CD14-positive monocyte (primary cell): ENCODE results near the gene ABCC9. TPM values are rescaled to one million over a fixed set of nuclear protein-coding genes. Genes with fewer than 3 reads are reported as not detected.

ENCODE experiments used
- DNase-seq, 3 donors: peaks; one replicate each; pipeline ENCODE4 v3.0.0-alpha.2; 2011 to 2022
- H2AFZ ChIP-seq: 2 replicates; pipeline ENCODE4 v1.6.0; 2012; ENCODE audit warnings: mild to moderate bottlenecking, low read depth, low read length, inconsistent platforms; ENCODE audit not compliant: insufficient read depth, poor library complexity, severe bottlenecking
- H3K27ac ChIP-seq, 2 donors: 1 replicate in 1 of 2; 2 replicates in 1 of 2; pipeline ENCODE4 v1.5.1; 2012 to 2013; ENCODE audit warnings: low read length in 2 of 2, control low read depth in 1 of 2, inconsistent platforms in 1 of 2, low read depth in 1 of 2, mild to moderate bottlenecking in 1 of 2
- H3K27me3 ChIP-seq, 2 donors: one replicate each; pipeline versions ENCODE4 v1.6.0 to v1.6.1; 2011 to 2013; ENCODE audit warnings: low read length in 2 of 2; ENCODE audit not compliant: control insufficient read depth in 2 of 2, insufficient read depth in 2 of 2
- H3K36me3 ChIP-seq, 2 donors: replicated peaks in 1 of 2; 1 replicate in 1 of 2; 2 replicates in 1 of 2; pipeline versions ENCODE4 v1.5.1 to v1.6.1; 2012 to 2013; ENCODE audit warnings: low read length in 2 of 2, control low read depth in 1 of 2, inconsistent platforms in 1 of 2, mild to moderate bottlenecking in 1 of 2; ENCODE audit not compliant: insufficient read depth in 2 of 2, control insufficient read depth in 1 of 2
- H3K4me1 ChIP-seq, 2 donors: 1 replicate in 1 of 2; 2 replicates in 1 of 2; pipeline versions ENCODE4 v1.5.1 to v1.6.1; 2012 to 2013; ENCODE audit warnings: low read length in 2 of 2, control low read depth in 1 of 2, inconsistent platforms in 1 of 2, mild to moderate bottlenecking in 1 of 2, moderate library complexity in 1 of 2; ENCODE audit not compliant: insufficient read depth in 2 of 2, control insufficient read depth in 1 of 2
- H3K4me2 ChIP-seq: replicated peaks from 2 replicates; pipeline ENCODE3; 2012; ENCODE audit warnings: low read length, moderate library complexity, mild to moderate bottlenecking; ENCODE audit not compliant: poor library complexity, severe bottlenecking; ENCODE audit errors: extremely low read depth
- H3K4me3 ChIP-seq, 3 experiments: fragments of 200-600 bp in 1 of 3; sonication (generic) in 1 of 3; replicated peaks in 1 of 3; 1 replicate in 2 of 3; 2 replicates in 1 of 3; pipeline ENCODE4 v1.5.1; 2011 to 2013; ENCODE audit warnings: low read length in 3 of 3, mild to moderate bottlenecking in 3 of 3, control low read depth in 2 of 3, low read depth in 2 of 3, inconsistent platforms in 1 of 3, moderate library complexity in 1 of 3
- H3K79me2 ChIP-seq: 2 replicates; pipeline ENCODE4 v1.6.0; 2012; ENCODE audit warnings: mild to moderate bottlenecking, control low read depth, inconsistent platforms, low read length, moderate library complexity; ENCODE audit not compliant: insufficient read depth
- H3K9ac ChIP-seq: 2 replicates; pipeline ENCODE4 v1.6.0; 2017; ENCODE audit warnings: low read length, mild to moderate bottlenecking; ENCODE audit not compliant: insufficient read depth, poor library complexity, severe bottlenecking
- H3K9me3 ChIP-seq, 2 donors: replicated peaks in 1 of 2; 1 replicate in 1 of 2; 2 replicates in 1 of 2; pipeline versions ENCODE4 v1.5.1 to v1.6.1; 2012 to 2013; ENCODE audit warnings: low read length in 2 of 2, control low read depth in 1 of 2; ENCODE audit not compliant: control insufficient read depth in 1 of 2, insufficient read depth in 1 of 2
- H4K20me1 ChIP-seq: 2 replicates; pipeline ENCODE4 v1.6.0; 2012; ENCODE audit warnings: mild to moderate bottlenecking, low read length, control low read depth, moderate library complexity; ENCODE audit not compliant: insufficient read depth
- H3K27ac Mint-ChIP-seq, 7 donors: one replicate each; pipeline ENCODE4 v1.8.0; 2020; ENCODE audit warnings: mild to moderate bottlenecking in 7 of 7, mixed read lengths in 7 of 7, moderate library complexity in 6 of 7, inconsistent platforms in 2 of 7
- H3K27me3 Mint-ChIP-seq, 3 donors: one replicate each; pipeline ENCODE4 v1.8.0; 2021 to 2022; ENCODE audit warnings: low read depth in 3 of 3, mild to moderate bottlenecking in 3 of 3, mixed read lengths in 3 of 3, moderate library complexity in 3 of 3, inconsistent platforms in 1 of 3
- H3K36me3 Mint-ChIP-seq, 2 donors: one replicate each; pipeline ENCODE4 v1.8.0; 2020; ENCODE audit warnings: mixed read lengths in 2 of 2, inconsistent platforms in 1 of 2, mild to moderate bottlenecking in 1 of 2
- H3K4me1 Mint-ChIP-seq: one replicate; pipeline ENCODE4 v1.8.0; 2020; ENCODE audit warnings: mild to moderate bottlenecking, mixed read lengths
- H3K4me3 Mint-ChIP-seq, 2 donors: one replicate each; pipeline ENCODE4 v1.8.0; 2020; ENCODE audit warnings: mild to moderate bottlenecking in 2 of 2, mixed read lengths in 2 of 2, moderate library complexity in 1 of 2
- H3K9me3 Mint-ChIP-seq, 7 donors: one replicate each; pipeline ENCODE4 v1.8.0; 2020 to 2022; ENCODE audit warnings: mixed read lengths in 7 of 7, mild to moderate bottlenecking in 6 of 7, moderate library complexity in 6 of 7, inconsistent platforms in 2 of 7
- WGBS: methylation state at CpG from one replicate; pipeline ENCODE4 v1.1.5; 2013; ENCODE audit warnings: missing lambda C conversion rate; ENCODE audit not compliant: insufficient coverage; 5-methylcytosine and 5-hydroxymethylcytosine counted together
- intact Hi-C, 2 donors: fragments of 100-400 bp; cut with micrococcal nuclease; formaldehyde crosslinking; loops; one replicate each; pipeline versions ENCODE4 v1.15.0 to v1.15.1; 2023
- polyA plus RNA-seq, 3 donors: library from polyadenylated mRNA; depleted of rRNA in 1 of 3; unstranded in 2 of 3; stranded (reverse) in 1 of 3; fragments of 300-500 nt in 2 of 3; fragments of >200 nt in 1 of 3; fragmentation: Illumina TruSeq in 2 of 3; gene quantifications; 1 replicate in 2 of 3; 2 replicates in 1 of 3; pipeline ENCODE4 v1.2.3, GENCODE V29; 2012 to 2021
- TF ChIP-seq, protein P1 (sequence below): fragments of 200-600 bp; IDR thresholded peaks from one replicate; pipeline ENCODE4 v1.8.0; 2022; ENCODE audit warnings: antibody characterized with exemption, mild to moderate bottlenecking

ABCC9 gene
- polyA plus RNA-seq, 3 donors = not detected

DNA sequence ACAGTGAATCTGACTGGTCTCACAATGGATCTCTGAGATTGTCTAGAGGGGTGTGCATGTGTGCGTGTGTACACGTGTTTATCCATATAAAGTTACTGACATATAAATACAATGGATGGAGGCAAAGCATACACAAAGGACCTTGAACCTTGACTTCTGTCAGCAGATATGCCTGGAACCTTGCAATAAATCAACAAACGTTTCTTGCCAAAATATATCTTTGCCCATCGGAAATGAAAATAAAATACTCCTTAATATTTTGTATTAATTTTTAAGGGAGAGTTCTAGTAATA, 114.7 kb downstream of the ABCC9 start:
- TF ChIP-seq, protein P1, sequence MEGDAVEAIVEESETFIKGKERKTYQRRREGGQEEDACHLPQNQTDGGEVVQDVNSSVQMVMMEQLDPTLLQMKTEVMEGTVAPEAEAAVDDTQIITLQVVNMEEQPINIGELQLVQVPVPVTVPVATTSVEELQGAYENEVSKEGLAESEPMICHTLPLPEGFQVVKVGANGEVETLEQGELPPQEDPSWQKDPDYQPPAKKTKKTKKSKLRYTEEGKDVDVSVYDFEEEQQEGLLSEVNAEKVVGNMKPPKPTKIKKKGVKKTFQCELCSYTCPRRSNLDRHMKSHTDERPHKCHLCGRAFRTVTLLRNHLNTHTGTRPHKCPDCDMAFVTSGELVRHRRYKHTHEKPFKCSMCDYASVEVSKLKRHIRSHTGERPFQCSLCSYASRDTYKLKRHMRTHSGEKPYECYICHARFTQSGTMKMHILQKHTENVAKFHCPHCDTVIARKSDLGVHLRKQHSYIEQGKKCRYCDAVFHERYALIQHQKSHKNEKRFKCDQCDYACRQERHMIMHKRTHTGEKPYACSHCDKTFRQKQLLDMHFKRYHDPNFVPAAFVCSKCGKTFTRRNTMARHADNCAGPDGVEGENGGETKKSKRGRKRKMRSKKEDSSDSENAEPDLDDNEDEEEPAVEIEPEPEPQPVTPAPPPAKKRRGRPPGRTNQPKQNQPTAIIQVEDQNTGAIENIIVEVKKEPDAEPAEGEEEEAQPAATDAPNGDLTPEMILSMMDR = no peak

DNA sequence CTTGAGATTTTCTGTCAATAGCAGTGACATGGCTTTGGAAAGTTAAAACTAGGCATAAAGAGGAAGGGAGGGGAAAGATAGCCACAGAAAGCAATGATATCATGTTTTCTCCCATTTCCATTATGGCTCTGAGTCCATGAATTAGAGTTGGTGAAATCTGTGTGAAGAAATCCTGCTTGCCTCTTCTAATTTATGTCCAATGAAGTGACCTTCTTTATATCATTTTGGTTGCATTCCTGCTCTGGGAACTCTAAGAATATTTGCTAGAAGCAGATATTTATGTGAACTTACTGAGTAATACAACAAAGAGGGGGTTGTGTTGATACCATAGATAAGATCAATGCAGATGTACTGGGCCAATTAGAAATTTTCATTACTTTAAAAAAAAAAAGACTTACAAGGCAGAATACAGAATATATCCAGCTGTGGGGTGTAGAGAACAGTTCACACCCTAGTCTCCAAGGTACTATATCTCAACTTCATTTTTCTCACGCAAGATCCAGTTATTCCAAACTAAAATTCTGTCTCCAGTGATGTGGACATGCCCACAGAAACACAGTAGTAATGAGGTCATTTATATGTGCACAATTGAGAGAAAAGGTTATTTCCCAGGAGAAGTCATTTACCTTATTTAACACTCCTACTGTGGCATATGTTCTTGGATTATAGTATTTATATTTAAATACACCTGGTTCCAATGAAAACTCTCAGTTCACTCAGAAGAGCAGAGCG, 115.2 kb downstream of the ABCC9 start:
- Histone ChIP-seq H3K36me3 (no peaks in the 10 kb centered on the region), H4K20me1 (no peaks in the 10 kb centered on the region), H3K4me2 (no peak overlapping the region), H3K27ac (no peak overlapping the region), H3K4me1 (no peaks in the 10 kb centered on the region), H3K9me3 (no peaks in the 10 kb centered on the region), H3K79me2 (no peaks in the 10 kb centered on the region), H2AFZ (no peak overlapping the region), H3K27me3 (no peaks in the 10 kb centered on the region), H3K4me3 (no peak overlapping the region), H3K9ac (no peak overlapping the region)
- TF ChIP-seq, protein P1 = no peak
- intact Hi-C loops = no loop called here
- no peaks in the 10 kb centered on the region for H3K4me1 Mint-ChIP-seq
- H3K27me3 Mint-ChIP-seq = peaks cover 0 to 1% (median 0%) of the 10 kb centered on the region in 3 donors
- no peak overlapping the region for H3K4me3 Mint-ChIP-seq
- peaks cover 0 to 11% (median 5%) of the 10 kb centered on the region in 7 donors for H3K9me3 Mint-ChIP-seq
- no CpG with 5 or more reads among the region's 2 CpGs for WGBS
- H3K27ac Mint-ChIP-seq = no peak overlapping the region
- DNase-seq = no peak
- no peaks in the 10 kb centered on the region for H3K36me3 Mint-ChIP-seq

More for the DNA sequence above, 114.7 kb downstream of the ABCC9 start:
- no peaks in the 10 kb centered on the region for H3K27me3 ChIP-seq
- intact Hi-C loops = no loop called here
- H3K27ac ChIP-seq = no peak overlapping the region
- H3K27me3 Mint-ChIP-seq = peaks cover 0 to 1% (median 0%) of the 10 kb centered on the region in 3 donors
- no peaks in the 10 kb centered on the region for H3K4me1 ChIP-seq
- H3K4me2 ChIP-seq = no peak overlapping the region
- no peak overlapping the region for H3K4me3 Mint-ChIP-seq
- H3K4me3 ChIP-seq = no peak overlapping the region
- no peaks in the 10 kb centered on the region for H3K79me2 ChIP-seq
- H3K9ac ChIP-seq = no peak overlapping the region
- no peaks in the 10 kb centered on the region for H3K36me3 ChIP-seq
- WGBS = no CpG with 5 or more reads among the region's 4 CpGs
- H3K9me3 Mint-ChIP-seq = peaks cover 3 to 13% (median 6%) of the 10 kb centered on the region in 7 donors
- no peak overlapping the region for H3K27ac Mint-ChIP-seq
- H3K36me3 Mint-ChIP-seq = no peaks in the 10 kb centered on the region
- no peaks in the 10 kb centered on the region for H3K9me3 ChIP-seq
- H3K4me1 Mint-ChIP-seq = no peaks in the 10 kb centered on the region
- H2AFZ ChIP-seq = no peak overlapping the region
- no peak for DNase-seq
- H4K20me1 ChIP-seq = no peaks in the 10 kb centered on the region
